Measurements from ENCODE around the gene TAF9B.
"Not testable (repeated sequence)": the region's sequence is repeated elsewhere in the genome, so short reads cannot be mapped to it uniquely, and the experiment has no call there.

Gene TAF9B

GRCh38 chrX:78103001-78103622 is 36.3 kb downstream of the TAF9B start:
- no peak for DNase-seq (ENCODE audit: low read depth)
- no peak for TF ChIP-seq CTCF (IDR thresholded peaks at IDR 0.05; ENCODE audit: control insufficient read depth, insufficient read depth, low read depth, low read length, missing control alignments)
- H3K4me3 ChIP-seq (ENCODE audit: control insufficient read depth, low read depth, low read length), result peak overlapping the region; percentile 45

GRCh38 chrX:78102091-78102490 is 37.4 kb downstream of the TAF9B start:
- no peak for TF ChIP-seq CTCF (IDR thresholded peaks at IDR 0.05; ENCODE audit: control insufficient read depth, insufficient read depth, low read depth, low read length, missing control alignments)
- DNase-seq (ENCODE audit: low read depth), result no peak
- H3K4me3 ChIP-seq (ENCODE audit: control insufficient read depth, low read depth, low read length), result no peak overlapping the region

- no peak for DNase-seq (ENCODE audit: low read depth)
- H3K4me3 ChIP-seq (ENCODE audit: control insufficient read depth, low read depth, low read length), result no peak overlapping the region
- TF ChIP-seq CTCF (IDR thresholded peaks at IDR 0.05; ENCODE audit: control insufficient read depth, insufficient read depth, low read depth, low read length, missing control alignments), result no peak
Observed at GRCh38 chrX:78098108-78098507, 41.3 kb downstream of the TAF9B start.

- DNase-seq (ENCODE audit: low read depth), result no peak
Observed at GRCh38 chrX:78092296-78092695, 47.2 kb downstream of the TAF9B start.

GRCh38 chrX:78081413-78081812 is 58.0 kb downstream of the TAF9B start:
- not testable (repeated sequence) for H3K4me3 ChIP-seq (ENCODE audit: control insufficient read depth, low read depth, low read length); DNase-seq (ENCODE audit: low read depth)

More at GRCh38 chrX:78092296-78092695, 47.2 kb downstream of the TAF9B start:
- no peak overlapping the region for H3K4me3 ChIP-seq (ENCODE audit: control insufficient read depth, low read depth, low read length)
- peak; percentile 52 for TF ChIP-seq CTCF (IDR thresholded peaks at IDR 0.05; ENCODE audit: control insufficient read depth, insufficient read depth, low read depth, low read length, missing control alignments)

Measured in AG09309 (cell line).